GM18499 (cell line): ENCODE data around the gene GID4.
"Not testable (repeated sequence)": the region's sequence is repeated elsewhere in the genome, so short reads cannot be mapped to it uniquely, and the experiment has no call there.

Experiments
- ATAC-seq: cut with Tn5 transposase; IDR thresholded peaks from one replicate; pipeline ENCODE4 v1.9.1; 2021; ENCODE audit warnings: moderate number of reproducible peaks; ENCODE audit not compliant: insufficient read depth, unreplicated experiment

The GID4 gene

DNA sequence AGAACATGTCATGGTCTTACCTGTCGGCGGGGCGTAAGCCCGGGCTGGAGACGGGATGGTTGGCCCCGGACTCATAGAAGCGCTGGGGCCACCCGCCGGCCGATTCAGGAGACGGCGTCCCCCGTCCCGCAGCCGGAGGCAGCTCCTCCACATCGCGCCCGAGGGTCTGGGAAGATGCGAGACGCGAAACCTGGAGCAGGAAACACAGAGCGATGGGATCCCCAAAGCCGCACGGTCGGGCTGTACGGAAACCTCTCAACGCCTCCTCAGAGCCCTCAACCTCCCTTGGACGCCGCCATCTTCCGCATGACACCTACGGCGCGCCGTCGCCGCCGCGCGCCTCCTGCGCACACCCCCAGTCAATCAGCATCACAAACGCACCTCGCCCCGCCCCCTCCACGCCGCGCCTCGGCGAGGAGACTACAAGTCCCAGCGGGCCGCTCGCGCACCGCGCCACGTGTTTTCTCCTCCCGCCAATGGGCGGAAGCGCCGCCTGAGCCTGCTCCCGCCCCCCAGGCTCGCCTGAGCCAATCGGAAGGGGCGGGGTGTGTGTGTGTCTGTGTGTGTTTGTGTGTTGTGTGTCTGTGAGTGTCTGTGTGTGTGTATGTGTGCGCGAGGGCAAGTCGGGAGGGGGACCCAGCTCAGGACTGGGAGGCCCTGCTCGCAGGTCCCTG is at the start of gene GID4, which contains the start of gene ATPAF2:
GID4 (plus strand) TSS at position 548 of the 674 bp plus-strand sequence; CDS start at position 605, 57 bp downstream.
ATPAF2 (minus strand) TSS at position 308 of the 674 bp plus-strand sequence; CDS start at position 153, 155 bp downstream.
- peak; percentile 63 for ATAC-seq

- ATAC-seq = no peak
These were observed 49.6 kb upstream of the GID4 start for GRCh38 chr17:17989618-17990017.

- no peak for ATAC-seq
These were observed 48.9 kb upstream of the GID4 start for GRCh38 chr17:17990282-17990681.

DNA sequence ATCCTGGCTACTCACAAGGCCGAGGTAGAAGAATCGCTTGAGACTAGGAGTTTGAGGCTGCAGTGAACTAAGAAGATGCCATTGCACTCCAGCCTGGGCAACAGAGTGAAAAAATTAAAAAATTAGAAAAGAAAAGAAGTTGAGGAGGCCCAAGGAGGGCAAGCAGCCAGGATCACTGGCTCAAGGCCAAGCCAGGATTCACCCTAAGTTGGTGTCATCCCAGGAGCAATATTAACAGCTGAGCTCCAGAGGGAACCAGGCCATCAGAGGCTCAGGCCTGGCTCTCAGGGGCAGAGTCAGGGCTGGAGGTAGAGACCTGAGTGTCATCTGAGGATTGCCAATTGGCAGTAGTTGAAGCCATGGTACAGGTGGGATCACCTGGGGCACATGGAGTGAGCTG is 45.8 kb upstream of the GID4 start:
- no peak for ATAC-seq

- no peak for ATAC-seq
These were observed 45.4 kb upstream of the GID4 start for GRCh38 chr17:17993852-17994251.

- ATAC-seq = no peak
These were observed 44.7 kb upstream of the GID4 start for GRCh38 chr17:17994271-17995069.

DNA sequence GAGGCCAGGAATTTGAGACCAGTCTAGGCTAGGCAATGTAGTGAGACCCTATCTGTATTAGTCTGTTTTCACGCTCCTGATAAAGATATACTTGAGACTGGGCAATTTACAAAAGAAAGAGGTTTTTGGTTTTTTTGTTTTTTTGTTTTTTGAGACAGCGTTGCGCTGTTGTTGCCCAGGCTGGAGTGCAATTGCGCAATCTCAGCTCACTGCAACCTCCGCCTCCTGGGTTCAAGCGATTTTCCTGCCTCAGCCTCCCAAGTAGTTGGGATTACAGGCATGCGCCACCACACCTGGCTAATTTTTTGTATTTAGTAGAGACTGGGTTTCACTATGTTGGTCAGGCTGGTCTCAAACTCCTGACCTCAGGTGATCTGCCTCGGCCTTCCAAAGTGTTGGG is 43.3 kb upstream of the GID4 start:
- not testable (repeated sequence) for ATAC-seq

- no peak for ATAC-seq
These were observed 40.3 kb upstream of the GID4 start for GRCh38 chr17:17998934-17999333.

DNA sequence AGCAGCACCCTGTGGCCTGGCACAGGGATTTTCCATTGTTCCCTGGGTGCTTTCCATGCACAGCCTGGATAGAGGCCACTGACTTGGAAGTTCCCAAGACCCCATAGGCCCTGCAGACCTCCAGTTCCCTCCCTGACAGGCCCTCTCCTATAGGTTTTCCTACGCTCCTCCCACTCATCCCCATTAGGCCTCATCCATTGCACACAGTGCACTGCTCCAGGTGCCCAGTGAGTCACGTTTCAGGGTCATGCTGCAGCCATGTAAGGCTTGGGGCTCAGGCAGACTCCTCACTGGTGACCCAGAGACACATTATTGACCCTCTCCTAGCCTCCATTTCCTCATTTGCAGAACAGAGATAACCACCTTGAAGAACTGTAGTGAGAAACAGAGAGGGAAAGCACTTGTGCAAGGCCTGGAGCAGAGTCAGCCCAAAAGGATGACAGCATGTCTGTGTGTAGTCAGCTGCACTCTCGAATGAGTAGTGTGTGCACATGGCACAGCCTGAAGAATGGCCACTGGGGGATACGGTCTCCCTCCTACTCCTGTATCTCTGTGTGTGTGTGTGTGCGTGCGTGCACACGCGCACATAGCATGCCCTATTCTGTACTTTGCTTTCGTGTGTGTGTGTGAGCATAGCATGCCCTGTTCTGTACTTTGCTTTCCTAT is 39.7 kb upstream of the GID4 start:
- no peak for ATAC-seq

DNA sequence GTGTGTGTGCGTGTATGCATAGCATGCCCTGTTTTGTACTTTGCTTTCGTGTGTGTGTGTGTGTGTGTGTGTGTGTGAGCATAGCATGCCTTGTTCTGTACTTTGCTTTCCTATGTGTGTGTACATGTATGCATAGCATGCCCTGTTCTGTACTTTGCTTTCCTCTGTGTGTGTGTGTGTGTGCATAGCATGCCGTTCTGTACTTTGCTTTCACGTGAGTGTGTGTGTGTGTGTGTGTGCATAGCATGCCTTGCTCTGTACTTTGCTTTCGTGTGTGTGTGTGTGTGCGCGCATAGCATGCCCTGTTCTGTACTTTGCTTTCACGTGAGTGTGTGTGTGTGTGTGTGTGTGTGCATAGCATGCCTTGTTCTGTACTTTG is 39.2 kb upstream of the GID4 start:
- no peak for ATAC-seq

- no peak for ATAC-seq
These were observed 37.0 kb upstream of the GID4 start for GRCh38 chr17:18002171-18002570.

DNA sequence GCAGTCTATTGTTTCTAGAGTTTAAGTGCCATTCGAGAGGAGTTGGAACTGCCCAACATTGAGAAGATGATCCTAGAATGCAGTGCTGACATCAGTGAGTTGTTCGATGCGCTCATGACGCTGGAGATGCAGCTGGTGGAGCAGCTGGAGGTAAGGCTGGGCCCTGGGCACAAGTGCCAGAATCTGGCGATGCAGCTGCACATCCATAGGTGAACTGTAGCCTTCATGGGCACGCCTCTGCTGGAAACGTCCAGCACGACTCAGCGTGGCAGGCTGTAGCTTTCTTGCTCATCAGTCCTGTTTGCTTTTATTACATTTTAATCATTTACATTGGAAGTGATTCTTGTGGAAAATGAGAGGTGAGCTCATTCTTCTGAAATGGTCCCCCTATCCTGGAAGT is 34.9 kb upstream of the GID4 start:
- no peak for ATAC-seq

GRCh38 chr17:18004884-18005305 is 34.3 kb upstream of the GID4 start:
- ATAC-seq = no peak

- no peak for ATAC-seq
These were observed 33.7 kb upstream of the GID4 start for GRCh38 chr17:18005496-18005895.

GRCh38 chr17:18006495-18007239 is 32.5 kb upstream of the GID4 start:
- no peak for ATAC-seq

- no peak for ATAC-seq
These were observed 30.5 kb upstream of the GID4 start for GRCh38 chr17:18008496-18009268.

DNA sequence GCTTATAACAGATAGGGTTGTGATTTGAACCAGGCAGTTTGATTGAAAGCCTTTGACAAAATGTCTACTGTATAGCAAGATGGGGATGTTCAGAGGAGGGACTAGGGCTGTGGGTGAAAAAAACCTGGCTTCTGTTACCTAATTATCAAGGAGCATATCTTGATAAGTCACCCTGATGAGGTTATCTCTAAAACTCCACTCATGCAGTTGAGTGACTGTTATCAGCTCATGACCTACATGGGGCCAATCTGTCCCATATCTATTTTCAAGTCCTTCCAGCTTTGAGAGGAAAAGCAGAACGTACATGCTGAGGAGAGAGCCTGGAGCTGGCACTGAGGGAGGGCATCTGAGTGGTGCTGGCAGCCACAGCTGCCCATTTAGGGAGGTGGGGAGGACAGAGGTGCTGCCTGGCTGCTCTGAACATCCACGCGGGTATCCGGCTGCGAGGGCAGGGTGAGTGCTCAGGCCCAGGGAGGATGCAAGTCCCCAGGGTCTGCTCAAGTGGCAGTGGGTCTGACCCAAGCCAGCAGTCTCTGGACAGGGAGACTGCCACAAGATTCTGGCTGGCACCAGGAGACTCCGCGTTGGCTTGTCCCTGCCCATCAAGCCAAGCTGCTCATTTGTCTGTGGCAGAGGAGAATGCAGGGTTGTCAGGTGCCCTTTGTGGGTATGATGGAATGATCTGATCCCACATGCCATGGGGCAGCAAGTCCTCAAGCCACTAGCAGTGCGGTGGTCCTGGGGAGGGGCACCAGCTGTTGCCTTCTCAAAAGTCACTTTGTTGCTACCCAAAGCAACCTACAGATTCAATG is 29.4 kb upstream of the GID4 start:
- no peak for ATAC-seq

- no peak for ATAC-seq
These were observed 27.9 kb upstream of the GID4 start for GRCh38 chr17:18011286-18011685.

- no peak for ATAC-seq
These were observed 25.2 kb upstream of the GID4 start for GRCh38 chr17:18014006-18014405.
